ENCODE measurements around the gene PRKN. TPM values are rescaled to one million over a fixed set of nuclear protein-coding genes. Genes with fewer than 3 reads are reported as not detected.

The PRKN gene
- total and polyA plus RNA-seq, 2 donors (not counting 1 experiment from before 2014, with no cell fraction given): 0.43 to 4.6 TPM

DNA sequence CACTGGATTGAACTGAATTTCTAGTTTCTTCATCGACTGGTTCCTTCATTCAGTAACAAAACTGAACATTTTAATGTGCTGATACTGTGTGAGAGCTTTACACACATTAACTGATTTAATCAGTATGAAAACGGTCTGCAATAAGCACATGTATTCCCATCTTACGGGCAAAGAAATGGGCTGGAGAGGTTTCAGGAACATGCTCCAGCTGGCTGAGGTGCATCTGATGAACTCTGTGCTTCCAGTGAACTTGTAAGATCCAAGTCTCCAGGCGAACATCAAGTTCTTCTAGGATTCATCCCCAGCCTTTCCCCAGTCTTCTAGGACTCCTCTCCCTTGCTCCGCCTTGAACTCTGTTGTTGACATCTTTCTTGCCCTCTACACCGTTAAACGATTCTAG, 1233.0 kb downstream of the PRKN start:
- Histone ChIP-seq H2AFZ (ENCODE audit: low read length) (no peak overlapping the region), H3K4me1 (ENCODE audit: control insufficient read depth, extremely low read depth, insufficient read depth, low read length) (no peaks in the 10 kb centered on the region), H3K36me3 (ENCODE audit: control insufficient read depth, insufficient read depth, low read length) (no peaks in the 10 kb centered on the region), H4K20me1 (ENCODE audit: control insufficient read depth, extremely low read depth, insufficient read depth, low read length) (no peaks in the 10 kb centered on the region), H3K4me2 (ENCODE audit: extremely low read depth, insufficient read depth, low read length) (no peak overlapping the region), H3K27ac (ENCODE audit: insufficient read depth, low read length) (no peak overlapping the region), H3K4me3 (replicated peaks in 1 of 4; ENCODE audit: control extremely low read depth in 1 of 4, insufficient read depth in 1 of 4, low read depth in 3 of 4, low read length in 4 of 4) (no peak overlapping the region), H3K27me3 (ENCODE audit: control insufficient read depth, insufficient read depth, low read length) (no peaks in the 10 kb centered on the region), H3K9ac (ENCODE audit: insufficient read depth, low read length) (no peak overlapping the region), H3K9me3 (ENCODE audit: control insufficient read depth, insufficient read depth, low read depth, low read length) (no peaks in the 10 kb centered on the region), H3K79me2 (ENCODE audit: control insufficient read depth, insufficient read depth, low read length) (no peaks in the 10 kb centered on the region)
- TF ChIP-seq, protein P1, sequence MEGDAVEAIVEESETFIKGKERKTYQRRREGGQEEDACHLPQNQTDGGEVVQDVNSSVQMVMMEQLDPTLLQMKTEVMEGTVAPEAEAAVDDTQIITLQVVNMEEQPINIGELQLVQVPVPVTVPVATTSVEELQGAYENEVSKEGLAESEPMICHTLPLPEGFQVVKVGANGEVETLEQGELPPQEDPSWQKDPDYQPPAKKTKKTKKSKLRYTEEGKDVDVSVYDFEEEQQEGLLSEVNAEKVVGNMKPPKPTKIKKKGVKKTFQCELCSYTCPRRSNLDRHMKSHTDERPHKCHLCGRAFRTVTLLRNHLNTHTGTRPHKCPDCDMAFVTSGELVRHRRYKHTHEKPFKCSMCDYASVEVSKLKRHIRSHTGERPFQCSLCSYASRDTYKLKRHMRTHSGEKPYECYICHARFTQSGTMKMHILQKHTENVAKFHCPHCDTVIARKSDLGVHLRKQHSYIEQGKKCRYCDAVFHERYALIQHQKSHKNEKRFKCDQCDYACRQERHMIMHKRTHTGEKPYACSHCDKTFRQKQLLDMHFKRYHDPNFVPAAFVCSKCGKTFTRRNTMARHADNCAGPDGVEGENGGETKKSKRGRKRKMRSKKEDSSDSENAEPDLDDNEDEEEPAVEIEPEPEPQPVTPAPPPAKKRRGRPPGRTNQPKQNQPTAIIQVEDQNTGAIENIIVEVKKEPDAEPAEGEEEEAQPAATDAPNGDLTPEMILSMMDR (conservative IDR thresholded peaks at IDR 0.05 in 1 of 2, IDR thresholded peaks at IDR 0.05 in 1 of 2; ENCODE audit: low read depth in 1 of 2, low read length in 2 of 2): no peak
- TF ChIP-seq EZH2 (IDR thresholded peaks at IDR 0.05; ENCODE audit: low read length, missing control alignments): no peak
- DNase-seq (ENCODE audit: low read depth in 2 of 2): no peak

DNA sequence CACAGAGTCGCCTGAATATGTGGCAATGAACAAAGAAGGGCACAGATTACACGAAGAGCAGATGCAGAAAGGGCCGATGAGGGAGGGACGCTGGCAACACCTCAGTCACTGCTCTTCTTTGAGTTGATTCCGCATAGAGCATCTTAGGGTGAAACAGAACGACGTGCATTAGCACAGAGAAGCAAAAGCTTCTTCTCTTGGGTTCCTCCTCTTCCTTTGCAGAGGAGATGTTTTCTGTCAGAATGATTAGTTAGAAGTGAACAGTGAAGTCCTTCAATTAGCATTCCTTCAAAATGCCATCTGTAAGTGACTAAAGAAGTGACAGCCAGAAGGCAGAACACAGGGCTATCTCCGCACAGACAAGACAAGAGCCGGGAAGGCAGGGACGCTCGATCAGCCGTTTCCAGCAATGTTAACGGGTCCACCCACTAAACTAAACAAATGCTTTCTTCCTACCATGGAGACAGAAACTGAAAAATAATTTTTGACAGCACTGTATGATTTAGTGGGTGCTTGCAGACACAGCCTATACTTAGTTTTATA, 1233.9 kb downstream of the PRKN start:
- DNase-seq (ENCODE audit: low read depth in 2 of 2): peak in 1 of 2 donors; percentile 25
- TF ChIP-seq, protein P1 (conservative IDR thresholded peaks at IDR 0.05 in 1 of 2, IDR thresholded peaks at IDR 0.05 in 1 of 2; ENCODE audit: low read depth in 1 of 2, low read length in 2 of 2): no peak
- no peak for TF ChIP-seq EZH2 (IDR thresholded peaks at IDR 0.05; ENCODE audit: low read length, missing control alignments)
- Histone ChIP-seq H4K20me1 (ENCODE audit: control insufficient read depth, extremely low read depth, insufficient read depth, low read length) (no peaks in the 10 kb centered on the region), H3K4me1 (ENCODE audit: control insufficient read depth, extremely low read depth, insufficient read depth, low read length) (no peaks in the 10 kb centered on the region), H3K9ac (ENCODE audit: insufficient read depth, low read length) (no peak overlapping the region), H3K79me2 (ENCODE audit: control insufficient read depth, insufficient read depth, low read length) (no peaks in the 10 kb centered on the region), H2AFZ (ENCODE audit: low read length) (no peak overlapping the region), H3K9me3 (ENCODE audit: control insufficient read depth, insufficient read depth, low read depth, low read length) (no peaks in the 10 kb centered on the region), H3K4me3 (replicated peaks in 1 of 4; ENCODE audit: control extremely low read depth in 1 of 4, insufficient read depth in 1 of 4, low read depth in 3 of 4, low read length in 4 of 4) (no peak overlapping the region), H3K4me2 (ENCODE audit: extremely low read depth, insufficient read depth, low read length) (no peak overlapping the region), H3K27ac (ENCODE audit: insufficient read depth, low read length) (no peak overlapping the region), H3K36me3 (ENCODE audit: control insufficient read depth, insufficient read depth, low read length) (no peaks in the 10 kb centered on the region), H3K27me3 (ENCODE audit: control insufficient read depth, insufficient read depth, low read length) (no peaks in the 10 kb centered on the region)

DNA sequence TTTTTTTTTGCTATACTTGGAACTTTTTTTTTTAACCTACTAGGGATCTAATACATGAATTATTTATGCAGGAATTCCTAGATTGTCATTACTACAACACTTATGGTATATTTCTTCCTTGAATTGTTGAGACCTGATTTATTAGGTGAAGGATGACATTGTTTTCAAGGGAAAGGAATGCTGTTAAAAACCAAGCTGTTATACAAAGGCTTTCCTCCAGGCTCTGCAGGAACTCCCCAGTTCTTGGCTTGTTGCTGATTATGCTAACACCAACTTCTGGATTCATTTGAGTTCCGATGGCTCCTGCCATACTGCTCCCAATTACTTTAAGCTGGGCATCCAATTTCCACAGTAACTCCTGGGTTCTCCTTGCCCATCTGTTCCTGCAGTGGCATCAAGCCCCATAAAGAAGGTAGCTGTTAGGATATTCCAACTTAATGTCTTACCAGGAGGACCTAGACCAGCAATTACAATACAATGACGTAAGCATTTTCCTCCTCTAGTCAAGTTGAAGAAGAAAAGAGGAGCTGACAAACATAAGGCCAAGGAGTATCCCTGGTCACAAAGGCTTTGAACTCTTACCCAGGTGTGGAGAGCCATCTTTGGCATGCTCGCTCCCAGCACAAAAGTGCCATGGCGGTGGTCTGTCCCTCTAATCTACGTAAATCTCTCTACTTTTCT, 1237.8 kb downstream of the PRKN start:
- H3K4me1 ChIP-seq (ENCODE audit: control insufficient read depth, extremely low read depth, insufficient read depth, low read length): no peaks in the 10 kb centered on the region
- H3K79me2 ChIP-seq (ENCODE audit: control insufficient read depth, insufficient read depth, low read length): no peaks in the 10 kb centered on the region
- H3K9ac ChIP-seq (ENCODE audit: insufficient read depth, low read length): no peak overlapping the region
- H3K27me3 ChIP-seq (ENCODE audit: control insufficient read depth, insufficient read depth, low read length): no peaks in the 10 kb centered on the region
- no peak overlapping the region for H2AFZ ChIP-seq (ENCODE audit: low read length)
- DNase-seq (ENCODE audit: low read depth in 2 of 2): no peak
- no peaks in the 10 kb centered on the region for H3K9me3 ChIP-seq (ENCODE audit: control insufficient read depth, insufficient read depth, low read depth, low read length)
- no peak overlapping the region for H3K4me2 ChIP-seq (ENCODE audit: extremely low read depth, insufficient read depth, low read length)
- no peak overlapping the region for H3K4me3 ChIP-seq (replicated peaks in 1 of 4; ENCODE audit: control extremely low read depth in 1 of 4, insufficient read depth in 1 of 4, low read depth in 3 of 4, low read length in 4 of 4)
- no peak overlapping the region for H3K27ac ChIP-seq (ENCODE audit: insufficient read depth, low read length)
- no peaks in the 10 kb centered on the region for H4K20me1 ChIP-seq (ENCODE audit: control insufficient read depth, extremely low read depth, insufficient read depth, low read length)
- no peaks in the 10 kb centered on the region for H3K36me3 ChIP-seq (ENCODE audit: control insufficient read depth, insufficient read depth, low read length)
- TF ChIP-seq, protein P1 (conservative IDR thresholded peaks at IDR 0.05 in 1 of 2, IDR thresholded peaks at IDR 0.05 in 1 of 2; ENCODE audit: low read depth in 1 of 2, low read length in 2 of 2): no peak
- TF ChIP-seq EZH2 (IDR thresholded peaks at IDR 0.05; ENCODE audit: low read length, missing control alignments): no peak

Measured in fibroblast of lung (primary cell).